ENCODE data around the gene C5orf52. TPM values are rescaled to one million over a fixed set of nuclear protein-coding genes. Genes with fewer than 3 reads are reported as not detected.
"Not testable (repeated sequence)": the region's sequence is repeated elsewhere in the genome, so short reads cannot be mapped to it uniquely, and the experiment has no call there.

Gene C5orf52
- total and polyA plus RNA-seq, 5 donors, result not detected

- Histone ChIP-seq H3K27ac (ENCODE audit: low read length) (no peak overlapping the region), H3K27me3 (ENCODE audit: control insufficient read depth, insufficient read depth) (no peaks in the 10 kb centered on the region), H3K4me3 (ENCODE audit: low read length) (no peak overlapping the region), H3K9me3 (ENCODE audit: control insufficient read depth, low read length) (no peaks in the 10 kb centered on the region), H3K4me1 (ENCODE audit: control insufficient read depth, insufficient read depth, low read length) (no peaks in the 10 kb centered on the region)
- intact Hi-C loops (cut with DNase I), result no loop called here
- WGBS, result 60% methylated on average over 1 of the region's 1 CpG
- DNase-seq (no peak), ATAC-seq (no peak)
These were observed 37.5 kb downstream of the C5orf52 start for GRCh38 chr5:157708866-157709265.

- intact Hi-C loops (cut with DNase I), result no loop called here
- H3K27me3 ChIP-seq (ENCODE audit: control insufficient read depth, insufficient read depth), result no peaks in the 10 kb centered on the region
- no peak overlapping the region for H3K27ac ChIP-seq (ENCODE audit: low read length)
- H3K4me1 ChIP-seq (ENCODE audit: control insufficient read depth, insufficient read depth, low read length), result no peaks in the 10 kb centered on the region
- H3K4me3 ChIP-seq (ENCODE audit: low read length), result no peak overlapping the region
- DNase-seq (no peak), ATAC-seq (no peak)
- no peaks in the 10 kb centered on the region for H3K9me3 ChIP-seq (ENCODE audit: control insufficient read depth, low read length)
These were observed 38.0 kb downstream of the C5orf52 start for GRCh38 chr5:157709346-157709745.

GRCh38 chr5:157710431-157710830, 39.1 kb downstream of the C5orf52 start:
- Histone ChIP-seq H3K27ac (ENCODE audit: low read length) (no peak overlapping the region), H3K4me3 (ENCODE audit: low read length) (no peak overlapping the region), H3K4me1 (ENCODE audit: control insufficient read depth, insufficient read depth, low read length) (no peaks in the 10 kb centered on the region), H3K9me3 (ENCODE audit: control insufficient read depth, low read length) (no peaks in the 10 kb centered on the region), H3K27me3 (ENCODE audit: control insufficient read depth, insufficient read depth) (no peaks in the 10 kb centered on the region)
- no peak for ATAC-seq
- WGBS, result 70% methylated on average over 3 of the region's 3 CpGs
- intact Hi-C loops (cut with DNase I), result loop anchor here in 3 of 4 donors (10.0 kb wide), 3 partner anchors 276 to 376 kb away; a partner anchor contains a TSS
- DNase-seq, result no peak

DNA sequence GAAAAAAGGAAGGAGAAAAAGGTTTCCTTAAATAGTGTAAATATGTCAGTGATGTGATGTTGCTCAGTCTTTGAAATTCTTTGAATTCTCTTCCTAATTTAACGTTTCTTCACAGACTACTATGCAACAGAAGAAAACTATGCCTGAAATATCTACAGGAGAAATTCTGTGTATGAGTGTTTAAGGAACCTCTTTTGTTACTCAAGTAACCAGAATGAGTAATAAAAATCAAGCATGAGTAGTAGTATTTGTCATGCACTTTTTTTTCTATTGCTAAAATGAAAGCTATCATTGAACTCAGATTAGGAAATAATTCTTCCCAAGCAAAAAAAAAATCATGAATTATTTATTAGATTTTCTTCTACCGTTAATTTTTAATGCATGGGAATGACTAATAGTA, 39.5 kb downstream of the C5orf52 start:
- no peaks in the 10 kb centered on the region for H3K27me3 ChIP-seq (ENCODE audit: control insufficient read depth, insufficient read depth)
- ATAC-seq (no peak), DNase-seq (no peak)
- H3K27ac ChIP-seq (ENCODE audit: low read length), result no peak overlapping the region
- intact Hi-C loops (cut with DNase I), result loop anchor here in 3 of 4 donors (10.0 kb wide), 3 partner anchors 276 to 376 kb away; a partner anchor contains a TSS
- H3K4me1 ChIP-seq (ENCODE audit: control insufficient read depth, insufficient read depth, low read length), result no peaks in the 10 kb centered on the region
- WGBS, result 42% methylated on average over 2 of the region's 2 CpGs
- no peaks in the 10 kb centered on the region for H3K9me3 ChIP-seq (ENCODE audit: control insufficient read depth, low read length)
- H3K4me3 ChIP-seq (ENCODE audit: low read length), result no peak overlapping the region

GRCh38 chr5:157713830-157714595, 42.7 kb downstream of the C5orf52 start:
- Histone ChIP-seq H3K27me3 (ENCODE audit: control insufficient read depth, insufficient read depth) (no peaks in the 10 kb centered on the region), H3K9me3 (ENCODE audit: control insufficient read depth, low read length) (no peaks in the 10 kb centered on the region), H3K27ac (ENCODE audit: low read length) (no peak overlapping the region), H3K4me1 (ENCODE audit: control insufficient read depth, insufficient read depth, low read length) (peaks cover 5% of the 10 kb centered on the region), H3K4me3 (ENCODE audit: low read length) (no peak overlapping the region)
- no peak for DNase-seq
- WGBS, result 88% methylated on average over 4 of the region's 4 CpGs
- intact Hi-C loops (cut with DNase I), result loop anchor here in 3 of 4 donors (10.0 kb wide), 3 partner anchors 279 to 379 kb away; a partner anchor contains a TSS
- ATAC-seq, result no peak

DNA sequence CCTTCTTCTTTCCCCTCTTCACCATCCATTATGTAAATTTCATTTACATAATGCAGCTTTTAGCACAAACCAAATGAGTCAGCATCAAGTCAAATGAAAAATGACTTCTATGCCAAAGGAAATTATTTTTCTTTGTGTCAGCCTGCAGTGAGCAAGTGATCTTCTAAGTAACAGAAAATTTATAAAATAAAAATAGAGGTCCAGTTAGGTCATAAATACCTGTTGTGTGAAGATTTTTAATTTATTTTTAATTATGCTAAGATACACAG, 43.2 kb downstream of the C5orf52 start:
- no peaks in the 10 kb centered on the region for H3K9me3 ChIP-seq (ENCODE audit: control insufficient read depth, low read length)
- DNase-seq (no peak), ATAC-seq (no peak)
- intact Hi-C loops (cut with DNase I), result loop anchor here in 3 of 4 donors (10.0 kb wide), 3 partner anchors 280 to 380 kb away; a partner anchor contains a TSS
- peaks cover 5% of the 10 kb centered on the region for H3K4me1 ChIP-seq (ENCODE audit: control insufficient read depth, insufficient read depth, low read length)
- H3K27me3 ChIP-seq (ENCODE audit: control insufficient read depth, insufficient read depth), result no peaks in the 10 kb centered on the region
- no peak overlapping the region for H3K27ac ChIP-seq (ENCODE audit: low read length)
- H3K4me3 ChIP-seq (ENCODE audit: low read length), result no peak overlapping the region

DNA sequence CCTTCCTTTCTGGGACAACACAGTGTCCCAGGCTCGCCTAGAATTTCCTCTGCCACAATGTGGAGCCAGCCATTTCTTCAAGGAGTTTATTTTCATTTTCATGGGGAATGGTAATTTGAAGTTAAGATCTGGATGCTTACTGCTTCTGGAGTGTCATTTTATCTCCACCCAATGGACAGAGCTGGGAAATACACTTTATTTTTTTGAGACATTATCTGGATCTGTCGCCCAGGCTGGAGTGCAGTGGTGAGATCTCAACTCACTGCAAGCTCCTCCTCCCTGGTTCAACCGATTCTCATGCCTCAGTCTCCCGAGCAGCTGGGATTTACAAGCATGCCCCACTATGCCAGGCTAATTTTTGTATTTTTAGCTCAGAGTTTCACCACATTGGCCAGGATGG, 47.2 kb downstream of the C5orf52 start:
- WGBS, result 5% methylated on average over 4 of the region's 4 CpGs
- Histone ChIP-seq H3K27me3 (ENCODE audit: control insufficient read depth, insufficient read depth) (no peaks in the 10 kb centered on the region), H3K4me1 (ENCODE audit: control insufficient read depth, insufficient read depth, low read length) (peaks cover 5% of the 10 kb centered on the region), H3K4me3 (ENCODE audit: low read length) (no peak overlapping the region), H3K27ac (ENCODE audit: low read length) (no peak overlapping the region), H3K9me3 (ENCODE audit: control insufficient read depth, low read length) (no peaks in the 10 kb centered on the region)
- ATAC-seq (peak; percentile 84 to 94), DNase-seq (peak in 2 of 3 donors; percentile 48 to 61)
- intact Hi-C loops (cut with DNase I), result loop anchor here (5.0 to 10.0 kb wide), 4 partner anchors 284 to 384 kb away; a partner anchor contains a TSS

GRCh38 chr5:157719245-157719644, 47.9 kb downstream of the C5orf52 start:
- H3K9me3 ChIP-seq (ENCODE audit: control insufficient read depth, low read length), result no peaks in the 10 kb centered on the region
- DNase-seq, result no peak
- no peak overlapping the region for H3K27ac ChIP-seq (ENCODE audit: low read length)
- H3K27me3 ChIP-seq (ENCODE audit: control insufficient read depth, insufficient read depth), result no peaks in the 10 kb centered on the region
- WGBS, result 88% methylated on average over 2 of the region's 2 CpGs
- intact Hi-C loops (cut with DNase I), result loop anchor here (5.0 to 10.0 kb wide), 4 partner anchors 284 to 384 kb away; a partner anchor contains a TSS
- no peak for ATAC-seq
- no peak overlapping the region for H3K4me3 ChIP-seq (ENCODE audit: low read length)
- H3K4me1 ChIP-seq (ENCODE audit: control insufficient read depth, insufficient read depth, low read length), result peaks cover 5% of the 10 kb centered on the region

- Histone ChIP-seq H3K9me3 (ENCODE audit: control insufficient read depth, low read length) (no peaks in the 10 kb centered on the region), H3K27ac (ENCODE audit: low read length) (no peak overlapping the region), H3K4me3 (ENCODE audit: low read length) (no peak overlapping the region), H3K27me3 (ENCODE audit: control insufficient read depth, insufficient read depth) (no peaks in the 10 kb centered on the region), H3K4me1 (ENCODE audit: control insufficient read depth, insufficient read depth, low read length) (peaks cover 5% of the 10 kb centered on the region)
- DNase-seq (no peak), ATAC-seq (no peak)
- intact Hi-C loops (cut with DNase I), result no loop called here
- 88% methylated on average over 6 of the region's 6 CpGs for WGBS
These were observed 49.8 kb downstream of the C5orf52 start for GRCh38 chr5:157721159-157721558.

- intact Hi-C loops (cut with DNase I); ATAC-seq; H3K27ac ChIP-seq (ENCODE audit: low read length); H3K27me3 ChIP-seq (ENCODE audit: control insufficient read depth, insufficient read depth); H3K4me3 ChIP-seq (ENCODE audit: low read length); H3K9me3 ChIP-seq (ENCODE audit: control insufficient read depth, low read length); H3K4me1 ChIP-seq (ENCODE audit: control insufficient read depth, insufficient read depth, low read length); DNase-seq: not testable (repeated sequence)
- 90% methylated on average over 2 of the region's 2 CpGs for WGBS
These were observed 51.6 kb downstream of the C5orf52 start for GRCh38 chr5:157722895-157723294.

- H3K27ac ChIP-seq (ENCODE audit: low read length); ATAC-seq; H3K4me1 ChIP-seq (ENCODE audit: control insufficient read depth, insufficient read depth, low read length); intact Hi-C loops (cut with DNase I); DNase-seq; H3K4me3 ChIP-seq (ENCODE audit: low read length); H3K9me3 ChIP-seq (ENCODE audit: control insufficient read depth, low read length); H3K27me3 ChIP-seq (ENCODE audit: control insufficient read depth, insufficient read depth): not testable (repeated sequence)
- 97% methylated on average over 2 of the region's 2 CpGs for WGBS
These were observed 55.3 kb downstream of the C5orf52 start for GRCh38 chr5:157726607-157727006.

Measured in right cardiac atrium (tissue), 5 donors.